Measurements from ENCODE around the gene LINC01488. TPM values are rescaled to one million over a fixed set of nuclear protein-coding genes. Genes with fewer than 3 reads are reported as not detected.

Gene LINC01488
- polyA plus RNA-seq, 1 of the 3 experiments (the other 2 are of a cell fraction) = not detected

GRCh38 chr11:69480547-69481392 is 693 bp upstream of the LINC01488 start:
- H2AFZ ChIP-seq (ENCODE audit: low read depth) = no peak overlapping the region
- no peaks in the 10 kb centered on the region for H3K9me3 ChIP-seq
- no peaks in the 10 kb centered on the region for H3K27me3 ChIP-seq (ENCODE audit: insufficient read depth)
- no peak for TF ChIP-seq REST (IDR thresholded peaks at IDR 0.05; ENCODE audit: low read depth, low read length)
- no peak for TF ChIP-seq POLR2AphosphoS5 (IDR thresholded peaks at IDR 0.05; ENCODE audit: low read depth, low read length)
- TF ChIP-seq GATA2 (CRISPR knock-in tag; IDR thresholded peaks at IDR 0.05) = no peak
- TF ChIP-seq TAF1 (IDR thresholded peaks at IDR 0.05; ENCODE audit: borderline replicate concordance, low read depth, low read length) = no peak
- H3K9ac ChIP-seq = no peak overlapping the region
- no peak overlapping the region for H3K4me2 ChIP-seq
- ChIA-PET CTCF (interaction anchor here (0.8 kb wide), 1 partner anchor 10 kb away, joined by 3 read pairs; no protein-coding TSS in a partner anchor), POLR2A (no interaction called here)
- no peaks in the 10 kb centered on the region for H3K9me2 ChIP-seq
- no peaks in the 10 kb centered on the region; a peak in 1 of 4 replicates for H3K4me1 ChIP-seq (ENCODE audit: control insufficient read depth in 1 of 2, insufficient read depth in 2 of 2, low read depth in 1 of 2, low read length in 1 of 2)
- no peaks in the 10 kb centered on the region for H3K79me2 ChIP-seq (ENCODE audit: insufficient read depth)
- 81% methylated on average over 12 of the region's 13 CpGs for WGBS (ENCODE audit: low lambda C conversion rate)
- no peak for DNase-seq
- H3K36me3 ChIP-seq (replicated peaks in 1 of 2; ENCODE audit: control insufficient read depth in 1 of 2, insufficient read depth in 2 of 2, low read length in 1 of 2) = no peaks in the 10 kb centered on the region
- H3F3A ChIP-seq (replicated peaks; ENCODE audit: insufficient read depth) = no peaks in the 10 kb centered on the region
- H4K20me1 ChIP-seq (ENCODE audit: insufficient read depth) = no peaks in the 10 kb centered on the region
- no peak overlapping the region for H3K27ac ChIP-seq (ENCODE audit: low read depth in 2 of 2, low read length in 1 of 2)
- no peak overlapping the region for H3K4me3 ChIP-seq (ENCODE audit: low read depth in 2 of 2, low read length in 1 of 2)

GRCh38 chr11:69482322-69482721 is 859 bp downstream of the LINC01488 start:
- no peak for DNase-seq
- H3K4me2 ChIP-seq = no peak overlapping the region
- POLR2A ChIA-PET = no interaction called here

GRCh38 chr11:69483170-69483569 is 1.7 kb downstream of the LINC01488 start:
- H3K36me3 ChIP-seq (replicated peaks in 1 of 2; ENCODE audit: control insufficient read depth in 1 of 2, insufficient read depth in 2 of 2, low read length in 1 of 2) = no peaks in the 10 kb centered on the region
- no peaks in the 10 kb centered on the region for H3K9me2 ChIP-seq
- H3K27ac ChIP-seq (ENCODE audit: low read depth in 2 of 2, low read length in 1 of 2) = no peak overlapping the region
- CTCF ChIA-PET = no interaction called here
- H3K4me2 ChIP-seq = no peak overlapping the region
- no peaks in the 10 kb centered on the region; a peak in 1 of 4 replicates for H3K4me1 ChIP-seq (ENCODE audit: control insufficient read depth in 1 of 2, insufficient read depth in 2 of 2, low read depth in 1 of 2, low read length in 1 of 2)
- H3K9me3 ChIP-seq = no peaks in the 10 kb centered on the region
- 82% methylated on average over 3 of the region's 3 CpGs for WGBS (ENCODE audit: low lambda C conversion rate)
- H3K79me2 ChIP-seq (ENCODE audit: insufficient read depth) = no peaks in the 10 kb centered on the region
- POLR2A ChIA-PET = no interaction called here
- H4K20me1 ChIP-seq (ENCODE audit: insufficient read depth) = no peaks in the 10 kb centered on the region
- no peak overlapping the region for H2AFZ ChIP-seq (ENCODE audit: low read depth)
- H3K4me3 ChIP-seq (ENCODE audit: low read depth in 2 of 2, low read length in 1 of 2) = no peak overlapping the region
- DNase-seq = no peak
- no peaks in the 10 kb centered on the region for H3K27me3 ChIP-seq (ENCODE audit: insufficient read depth)
- H3F3A ChIP-seq (replicated peaks; ENCODE audit: insufficient read depth) = no peaks in the 10 kb centered on the region
- no peak overlapping the region for H3K9ac ChIP-seq
- TF ChIP-seq RXRA (IDR thresholded peaks at IDR 0.05; ENCODE audit: borderline replicate concordance, low read depth) (no peak), TCF12 (IDR thresholded peaks at IDR 0.05) (no peak), MXI1 (IDR thresholded peaks at IDR 0.05; ENCODE audit: low read depth, low read length) (no peak), RAD21 (IDR thresholded peaks at IDR 0.05; ENCODE audit: low read length) (no peak), GATA2 (CRISPR knock-in tag; IDR thresholded peaks at IDR 0.05) (no peak), FOSL2 (IDR thresholded peaks at IDR 0.05; ENCODE audit: borderline replicate concordance, low read depth) (no peak), SIN3A (IDR thresholded peaks at IDR 0.05; ENCODE audit: borderline replicate concordance, low read depth, low read length) (no peak), NRF1 (IDR thresholded peaks at IDR 0.05; ENCODE audit: low read depth, low read length) (no peak)

More at GRCh38 chr11:69482322-69482721, 859 bp downstream of the LINC01488 start:
- Histone ChIP-seq H3K27ac (ENCODE audit: low read depth in 2 of 2, low read length in 1 of 2) (no peak overlapping the region), H2AFZ (ENCODE audit: low read depth) (no peak overlapping the region), H3K79me2 (ENCODE audit: insufficient read depth) (no peaks in the 10 kb centered on the region), H3F3A (replicated peaks; ENCODE audit: insufficient read depth) (no peaks in the 10 kb centered on the region), H3K9me3 (no peaks in the 10 kb centered on the region), H4K20me1 (ENCODE audit: insufficient read depth) (no peaks in the 10 kb centered on the region), H3K4me3 (ENCODE audit: low read depth in 2 of 2, low read length in 1 of 2) (no peak overlapping the region), H3K4me1 (ENCODE audit: control insufficient read depth in 1 of 2, insufficient read depth in 2 of 2, low read depth in 1 of 2, low read length in 1 of 2) (no peaks in the 10 kb centered on the region; a peak in 1 of 4 replicates), H3K36me3 (replicated peaks in 1 of 2; ENCODE audit: control insufficient read depth in 1 of 2, insufficient read depth in 2 of 2, low read length in 1 of 2) (no peaks in the 10 kb centered on the region), H3K27me3 (ENCODE audit: insufficient read depth) (no peaks in the 10 kb centered on the region), H3K9me2 (no peaks in the 10 kb centered on the region), H3K9ac (no peak overlapping the region)
- 59% methylated on average over 2 of the region's 2 CpGs for WGBS (ENCODE audit: low lambda C conversion rate)
- CTCF ChIA-PET = no interaction called here
- no peak for TF ChIP-seq CHD2 (IDR thresholded peaks at IDR 0.05; ENCODE audit: low read length, partially characterized antibody)
